Measurements from ENCODE around the gene DDTL.
"Not testable (repeated sequence)": the region's sequence is repeated elsewhere in the genome, so short reads cannot be mapped to it uniquely, and the experiment has no call there.

Gene DDTL

GRCh38 chr22:23956301-23956900 is 10.3 kb upstream of the DDTL start:
- H3K27ac ChIP-seq (ENCODE audit: low read depth, low read length); H3K27me3 ChIP-seq (ENCODE audit: low read length); H3K9me3 ChIP-seq (ENCODE audit: insufficient read depth, low read length); H3F3A ChIP-seq (ENCODE audit: insufficient read depth); H3K79me2 ChIP-seq (ENCODE audit: insufficient read depth, low read length); H3K9me2 ChIP-seq (replicated peaks; ENCODE audit: insufficient read depth, low read length); H3K9ac ChIP-seq (ENCODE audit: low read length); H3K4me3 ChIP-seq (ENCODE audit: insufficient read depth, low read length, poor library complexity, severe bottlenecking); H3K36me3 ChIP-seq (ENCODE audit: low read length); H2AFZ ChIP-seq (ENCODE audit: low read depth, low read length, severe bottlenecking); H3K4me2 ChIP-seq (ENCODE audit: low read depth, low read length, poor library complexity, severe bottlenecking); H4K20me1 ChIP-seq (ENCODE audit: low read depth, low read length): not testable (repeated sequence)
- TF ChIP-seq CTCF (IDR thresholded peaks at IDR 0.05; ENCODE audit: insufficient read depth, low read length, poor library complexity, severe bottlenecking), result peak; percentile 51

- H3K36me3 ChIP-seq (ENCODE audit: low read length); H3K79me2 ChIP-seq (ENCODE audit: insufficient read depth, low read length); H3K27me3 ChIP-seq (ENCODE audit: low read length); H3K9me3 ChIP-seq (ENCODE audit: insufficient read depth, low read length); H3K27ac ChIP-seq (ENCODE audit: low read depth, low read length); H3K4me2 ChIP-seq (ENCODE audit: low read depth, low read length, poor library complexity, severe bottlenecking); H2AFZ ChIP-seq (ENCODE audit: low read depth, low read length, severe bottlenecking); H4K20me1 ChIP-seq (ENCODE audit: low read depth, low read length); H3F3A ChIP-seq (ENCODE audit: insufficient read depth); H3K4me3 ChIP-seq (ENCODE audit: insufficient read depth, low read length, poor library complexity, severe bottlenecking); H3K9me2 ChIP-seq (replicated peaks; ENCODE audit: insufficient read depth, low read length); H3K9ac ChIP-seq (ENCODE audit: low read length): not testable (repeated sequence)
Observed at GRCh38 chr22:23961084-23961771, 5.5 kb upstream of the DDTL start, which contains the start of gene GSTT2B. Gene GSTT2B (minus strand): TSS chr22:23961195. CDS start chr22:23961131, 64 bp downstream.

- not testable (repeated sequence) for H3K79me2 ChIP-seq (ENCODE audit: insufficient read depth, low read length); H2AFZ ChIP-seq (ENCODE audit: low read depth, low read length, severe bottlenecking); H3K4me3 ChIP-seq (ENCODE audit: insufficient read depth, low read length, poor library complexity, severe bottlenecking); H3K27me3 ChIP-seq (ENCODE audit: low read length); H4K20me1 ChIP-seq (ENCODE audit: low read depth, low read length); H3K36me3 ChIP-seq (ENCODE audit: low read length); H3K9ac ChIP-seq (ENCODE audit: low read length); H3K4me2 ChIP-seq (ENCODE audit: low read depth, low read length, poor library complexity, severe bottlenecking); H3K9me2 ChIP-seq (replicated peaks; ENCODE audit: insufficient read depth, low read length); H3K27ac ChIP-seq (ENCODE audit: low read depth, low read length); H3K9me3 ChIP-seq (ENCODE audit: insufficient read depth, low read length); H3F3A ChIP-seq (ENCODE audit: insufficient read depth)
Observed at GRCh38 chr22:23966094-23966493, 594 bp upstream of the DDTL start.

GRCh38 chr22:23969071-23969470 is 2.4 kb downstream of the DDTL start:
- 0 out of 2 replicates have a peak, but pooled peaks cover 3% of the 10 kb centered on the region for H3F3A ChIP-seq (ENCODE audit: insufficient read depth)
- no peaks in the 10 kb centered on the region for H3K9me2 ChIP-seq (replicated peaks; ENCODE audit: insufficient read depth, low read length)
- H3K4me3 ChIP-seq (ENCODE audit: insufficient read depth, low read length, poor library complexity, severe bottlenecking), result no peak overlapping the region
- no peak overlapping the region for H3K9ac ChIP-seq (ENCODE audit: low read length)
- no peaks in the 10 kb centered on the region for H3K36me3 ChIP-seq (ENCODE audit: low read length)
- TF ChIP-seq CTCF (IDR thresholded peaks at IDR 0.05; ENCODE audit: insufficient read depth, low read length, poor library complexity, severe bottlenecking) (no peak), EZH2phosphoT487 (conservative IDR thresholded peaks at IDR 0.05; ENCODE audit: low read length) (no peak)
- no peaks in the 10 kb centered on the region for H3K27me3 ChIP-seq (ENCODE audit: low read length)
- H3K9me3 ChIP-seq (ENCODE audit: insufficient read depth, low read length), result no peaks in the 10 kb centered on the region
- H3K79me2 ChIP-seq (ENCODE audit: insufficient read depth, low read length), result peaks cover 16% of the 10 kb centered on the region
- no peaks in the 10 kb centered on the region for H4K20me1 ChIP-seq (ENCODE audit: low read depth, low read length)
- H2AFZ ChIP-seq (ENCODE audit: low read depth, low read length, severe bottlenecking), result no peak overlapping the region
- H3K27ac ChIP-seq (ENCODE audit: low read depth, low read length), result no peak overlapping the region
- no peak overlapping the region for H3K4me2 ChIP-seq (ENCODE audit: low read depth, low read length, poor library complexity, severe bottlenecking)

All from SU-DHL-6 (cell line).